ENCODE results near the gene SYNGR2.

DNA sequence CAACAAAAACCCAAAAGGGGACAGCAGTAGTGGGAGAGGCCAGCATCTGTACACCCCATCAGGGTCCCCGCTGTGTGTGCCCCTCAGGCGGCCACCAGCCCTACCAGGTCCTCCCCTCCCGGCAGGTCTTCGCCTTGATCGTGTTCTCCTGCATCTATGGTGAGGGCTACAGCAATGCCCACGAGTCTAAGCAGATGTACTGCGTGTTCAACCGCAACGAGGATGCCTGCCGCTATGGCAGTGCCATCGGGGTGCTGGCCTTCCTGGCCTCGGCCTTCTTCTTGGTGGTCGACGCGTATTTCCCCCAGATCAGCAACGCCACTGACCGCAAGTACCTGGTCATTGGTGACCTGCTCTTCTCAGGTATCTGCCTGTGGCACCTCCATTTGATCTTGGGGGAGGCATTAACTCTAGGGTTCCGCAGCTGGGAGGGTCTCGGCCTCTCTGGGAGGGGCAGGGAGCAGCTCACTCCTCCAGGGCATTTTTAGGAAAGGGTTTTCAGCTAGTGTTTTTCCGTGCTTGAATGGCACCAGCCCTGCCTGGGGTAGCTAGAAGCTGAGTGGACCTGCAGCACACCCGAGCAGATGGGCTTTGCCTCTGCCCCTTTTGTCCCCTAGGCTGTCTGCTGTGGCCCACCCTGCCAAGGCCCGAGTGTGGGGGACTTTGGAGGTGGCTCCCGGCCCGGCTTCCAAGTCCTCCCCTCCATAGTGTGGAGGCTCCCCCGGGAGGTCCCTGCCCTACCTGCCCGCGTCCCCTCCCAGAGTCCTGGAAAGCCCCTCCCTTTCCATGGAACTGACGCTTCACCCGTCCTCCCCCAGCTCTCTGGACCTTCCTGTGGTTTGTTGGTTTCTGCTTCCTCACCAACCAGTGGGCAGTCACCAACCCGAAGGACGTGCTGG lies 2.6 kb downstream of the SYNGR2 start:
- no peak for TF ChIP-seq CTCF (optimal IDR thresholded peaks at IDR 0.05 in 1 of 3, IDR thresholded peaks at IDR 0.05 in 1 of 3, conservative IDR thresholded peaks at IDR 0.05 in 1 of 3; ENCODE audit: extremely low read depth in 1 of 3, insufficient read depth in 2 of 3, low read length in 3 of 3)
- TF ChIP-seq EZH2 (IDR thresholded peaks at IDR 0.05; ENCODE audit: low read length): no peak
